ENCODE measurements around the gene KCNH4. TPM values are rescaled to one million over a fixed set of nuclear protein-coding genes. Genes with fewer than 3 reads are reported as not detected.

Gene KCNH4
- total and polyA plus RNA-seq, 2 of the 13 experiments (the other 11 are each of a cell fraction or from before 2014, with no cell fraction given): 0.01 to 0.09 TPM

DNA sequence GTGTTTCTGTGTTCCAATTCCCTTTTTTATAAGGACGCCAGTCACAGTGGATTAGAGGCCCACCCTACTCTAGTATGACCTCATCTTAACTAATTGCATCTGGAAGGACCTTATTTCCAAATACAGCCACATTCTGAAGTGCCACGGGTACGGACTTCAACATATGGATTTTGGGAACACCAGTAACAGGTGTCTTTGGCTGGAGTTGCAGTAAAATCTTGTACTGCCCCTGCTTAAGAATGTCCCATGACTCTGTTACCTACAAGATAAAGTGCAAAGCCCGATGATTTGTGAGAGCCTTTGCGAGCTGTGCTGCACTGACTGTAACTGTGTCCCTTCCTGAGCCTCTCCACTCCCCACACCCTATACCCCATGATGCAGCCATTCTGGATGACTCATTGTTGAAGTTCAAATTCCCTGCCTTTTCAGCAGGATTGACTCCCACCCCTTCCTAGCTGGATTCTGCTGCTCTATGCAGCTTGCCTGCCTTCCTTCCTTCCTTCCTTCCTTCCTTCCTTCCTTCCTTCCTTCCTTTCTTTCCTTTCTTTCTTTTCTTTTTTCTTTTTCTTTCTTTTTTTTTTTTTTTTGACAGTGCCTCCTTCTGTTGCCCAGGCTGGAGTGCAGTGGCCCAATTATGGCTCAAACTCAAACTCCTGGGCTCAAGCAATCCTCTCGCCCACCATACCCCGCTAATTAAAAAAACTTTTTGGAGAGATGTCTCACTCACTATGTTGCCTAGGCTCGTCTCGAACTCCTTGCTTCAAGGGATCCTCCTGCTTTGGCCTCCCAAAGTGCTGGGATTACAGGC lies 2.2 kb upstream of the KCNH4 start (continued):
- no peak for TF ChIP-seq ZNF549 (CRISPR knock-in tag; IDR thresholded peaks at IDR 0.05)
- no peak for TF ChIP-seq RBFOX2 (IDR thresholded peaks at IDR 0.05; ENCODE audit: low read depth, low read length)
- TF ChIP-seq, protein P1, sequence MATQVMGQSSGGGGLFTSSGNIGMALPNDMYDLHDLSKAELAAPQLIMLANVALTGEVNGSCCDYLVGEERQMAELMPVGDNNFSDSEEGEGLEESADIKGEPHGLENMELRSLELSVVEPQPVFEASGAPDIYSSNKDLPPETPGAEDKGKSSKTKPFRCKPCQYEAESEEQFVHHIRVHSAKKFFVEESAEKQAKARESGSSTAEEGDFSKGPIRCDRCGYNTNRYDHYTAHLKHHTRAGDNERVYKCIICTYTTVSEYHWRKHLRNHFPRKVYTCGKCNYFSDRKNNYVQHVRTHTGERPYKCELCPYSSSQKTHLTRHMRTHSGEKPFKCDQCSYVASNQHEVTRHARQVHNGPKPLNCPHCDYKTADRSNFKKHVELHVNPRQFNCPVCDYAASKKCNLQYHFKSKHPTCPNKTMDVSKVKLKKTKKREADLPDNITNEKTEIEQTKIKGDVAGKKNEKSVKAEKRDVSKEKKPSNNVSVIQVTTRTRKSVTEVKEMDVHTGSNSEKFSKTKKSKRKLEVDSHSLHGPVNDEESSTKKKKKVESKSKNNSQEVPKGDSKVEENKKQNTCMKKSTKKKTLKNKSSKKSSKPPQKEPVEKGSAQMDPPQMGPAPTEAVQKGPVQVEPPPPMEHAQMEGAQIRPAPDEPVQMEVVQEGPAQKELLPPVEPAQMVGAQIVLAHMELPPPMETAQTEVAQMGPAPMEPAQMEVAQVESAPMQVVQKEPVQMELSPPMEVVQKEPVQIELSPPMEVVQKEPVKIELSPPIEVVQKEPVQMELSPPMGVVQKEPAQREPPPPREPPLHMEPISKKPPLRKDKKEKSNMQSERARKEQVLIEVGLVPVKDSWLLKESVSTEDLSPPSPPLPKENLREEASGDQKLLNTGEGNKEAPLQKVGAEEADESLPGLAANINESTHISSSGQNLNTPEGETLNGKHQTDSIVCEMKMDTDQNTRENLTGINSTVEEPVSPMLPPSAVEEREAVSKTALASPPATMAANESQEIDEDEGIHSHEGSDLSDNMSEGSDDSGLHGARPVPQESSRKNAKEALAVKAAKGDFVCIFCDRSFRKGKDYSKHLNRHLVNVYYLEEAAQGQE (IDR thresholded peaks at IDR 0.05; ENCODE audit: borderline replicate concordance in 1 of 2, low read depth in 1 of 2, low read length in 2 of 2): no peak; a peak in 1 of 4 replicates
- TF ChIP-seq, protein P2, sequence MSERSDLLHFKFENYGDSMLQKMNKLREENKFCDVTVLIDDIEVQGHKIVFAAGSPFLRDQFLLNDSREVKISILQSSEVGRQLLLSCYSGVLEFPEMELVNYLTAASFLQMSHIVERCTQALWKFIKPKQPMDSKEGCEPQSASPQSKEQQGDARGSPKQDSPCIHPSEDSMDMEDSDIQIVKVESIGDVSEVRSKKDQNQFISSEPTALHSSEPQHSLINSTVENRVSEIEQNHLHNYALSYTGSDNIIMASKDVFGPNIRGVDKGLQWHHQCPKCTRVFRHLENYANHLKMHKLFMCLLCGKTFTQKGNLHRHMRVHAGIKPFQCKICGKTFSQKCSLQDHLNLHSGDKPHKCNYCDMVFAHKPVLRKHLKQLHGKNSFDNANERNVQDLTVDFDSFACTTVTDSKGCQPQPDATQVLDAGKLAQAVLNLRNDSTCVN (CRISPR knock-in tag; IDR thresholded peaks at IDR 0.05; ENCODE audit: borderline replicate concordance): no peak
- peak; percentile 59; the same call in 1 of the 2 replicates for TF ChIP-seq MAFF (IDR thresholded peaks at IDR 0.05; ENCODE audit: low read depth, low read length)
- 0 out of 2 replicates have a peak, but pooled peaks have one; percentile 1 for TF ChIP-seq ZNF264 (CRISPR knock-in tag; IDR thresholded peaks at IDR 0.05)
- no peak for TF ChIP-seq MEIS2 (CRISPR knock-in tag; IDR thresholded peaks at IDR 0.05)
- TF ChIP-seq HMG20B (CRISPR knock-in tag; conservative IDR thresholded peaks at IDR 0.05): no peak
- TF ChIP-seq ZNF883 (CRISPR knock-in tag; IDR thresholded peaks at IDR 0.05; ENCODE audit: not compliant biosample characterization): no peak
- TF ChIP-seq ZNF557 (CRISPR knock-in tag; IDR thresholded peaks at IDR 0.05): no peak
- TF ChIP-seq, protein P3, sequence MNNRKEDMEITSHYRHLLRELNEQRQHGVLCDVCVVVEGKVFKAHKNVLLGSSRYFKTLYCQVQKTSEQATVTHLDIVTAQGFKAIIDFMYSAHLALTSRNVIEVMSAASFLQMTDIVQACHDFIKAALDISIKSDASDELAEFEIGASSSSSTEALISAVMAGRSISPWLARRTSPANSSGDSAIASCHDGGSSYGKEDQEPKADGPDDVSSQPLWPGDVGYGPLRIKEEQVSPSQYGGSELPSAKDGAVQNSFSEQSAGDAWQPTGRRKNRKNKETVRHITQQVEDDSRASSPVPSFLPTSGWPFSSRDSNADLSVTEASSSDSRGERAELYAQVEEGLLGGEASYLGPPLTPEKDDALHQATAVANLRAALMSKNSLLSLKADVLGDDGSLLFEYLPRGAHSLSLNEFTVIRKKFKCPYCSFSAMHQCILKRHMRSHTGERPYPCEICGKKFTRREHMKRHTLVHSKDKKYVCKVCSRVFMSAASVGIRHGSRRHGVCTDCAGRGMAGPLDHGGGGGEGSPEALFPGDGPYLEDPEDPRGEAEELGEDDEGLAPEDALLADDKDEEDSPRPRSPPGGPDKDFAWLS (CRISPR knock-in tag; IDR thresholded peaks at IDR 0.05; ENCODE audit: borderline replicate concordance): no peak
- TF ChIP-seq, protein P4, sequence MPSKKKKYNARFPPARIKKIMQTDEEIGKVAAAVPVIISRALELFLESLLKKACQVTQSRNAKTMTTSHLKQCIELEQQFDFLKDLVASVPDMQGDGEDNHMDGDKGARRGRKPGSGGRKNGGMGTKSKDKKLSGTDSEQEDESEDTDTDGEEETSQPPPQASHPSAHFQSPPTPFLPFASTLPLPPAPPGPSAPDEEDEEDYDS (CRISPR knock-in tag; IDR thresholded peaks at IDR 0.05): 0 out of 2 replicates have a peak, but pooled peaks have one; percentile 46
- TF ChIP-seq, protein P5, sequence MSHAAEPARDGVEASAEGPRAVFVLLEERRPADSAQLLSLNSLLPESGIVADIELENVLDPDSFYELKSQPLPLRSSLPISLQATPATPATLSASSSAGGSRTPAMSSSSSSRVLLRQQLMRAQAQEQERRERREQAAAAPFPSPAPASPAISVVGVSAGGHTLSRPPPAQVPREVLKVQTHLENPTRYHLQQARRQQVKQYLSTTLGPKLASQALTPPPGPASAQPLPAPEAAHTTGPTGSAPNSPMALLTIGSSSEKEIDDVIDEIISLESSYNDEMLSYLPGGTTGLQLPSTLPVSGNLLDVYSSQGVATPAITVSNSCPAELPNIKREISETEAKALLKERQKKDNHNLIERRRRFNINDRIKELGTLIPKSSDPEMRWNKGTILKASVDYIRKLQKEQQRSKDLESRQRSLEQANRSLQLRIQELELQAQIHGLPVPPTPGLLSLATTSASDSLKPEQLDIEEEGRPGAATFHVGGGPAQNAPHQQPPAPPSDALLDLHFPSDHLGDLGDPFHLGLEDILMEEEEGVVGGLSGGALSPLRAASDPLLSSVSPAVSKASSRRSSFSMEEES (CRISPR knock-in tag; IDR thresholded peaks at IDR 0.05): peak; percentile 71
- TF ChIP-seq MAFG (CRISPR knock-in tag; IDR thresholded peaks at IDR 0.05): no peak
- no peak for TF ChIP-seq AGO1 (IDR thresholded peaks at IDR 0.05; ENCODE audit: low read depth, low read length, poor library complexity, severe bottlenecking)
- TF ChIP-seq XRCC5 (optimal IDR thresholded peaks at IDR 0.05; ENCODE audit: low read length): no peak
- TF ChIP-seq ZNF713 (CRISPR knock-in tag; IDR thresholded peaks at IDR 0.05): no peak
- no peak for TF ChIP-seq SOX13 (IDR thresholded peaks at IDR 0.05)
- no peak for TF ChIP-seq SOX13 (CRISPR knock-in tag; conservative IDR thresholded peaks at IDR 0.05 in 1 of 2, IDR thresholded peaks at IDR 0.05 in 1 of 2)
- TF ChIP-seq EEA1 (CRISPR knock-in tag; IDR thresholded peaks at IDR 0.05; ENCODE audit: borderline replicate concordance): no peak
- TF ChIP-seq ZNF709 (CRISPR knock-in tag; IDR thresholded peaks at IDR 0.05): no peak

Measured in HepG2 (cell line).